Cortex of kidney (tissue), 1 donor: ENCODE data around the gene SV2B.

Experiments used
- DNase-seq: peaks from one replicate; lab custom pipeline; 2025; lab: John Stamatoyannopoulos, UW

Gene SV2B

GRCh38 chr15:91141097-91141496 lies 41.0 kb downstream of the SV2B start:
- no peak for DNase-seq

DNA sequence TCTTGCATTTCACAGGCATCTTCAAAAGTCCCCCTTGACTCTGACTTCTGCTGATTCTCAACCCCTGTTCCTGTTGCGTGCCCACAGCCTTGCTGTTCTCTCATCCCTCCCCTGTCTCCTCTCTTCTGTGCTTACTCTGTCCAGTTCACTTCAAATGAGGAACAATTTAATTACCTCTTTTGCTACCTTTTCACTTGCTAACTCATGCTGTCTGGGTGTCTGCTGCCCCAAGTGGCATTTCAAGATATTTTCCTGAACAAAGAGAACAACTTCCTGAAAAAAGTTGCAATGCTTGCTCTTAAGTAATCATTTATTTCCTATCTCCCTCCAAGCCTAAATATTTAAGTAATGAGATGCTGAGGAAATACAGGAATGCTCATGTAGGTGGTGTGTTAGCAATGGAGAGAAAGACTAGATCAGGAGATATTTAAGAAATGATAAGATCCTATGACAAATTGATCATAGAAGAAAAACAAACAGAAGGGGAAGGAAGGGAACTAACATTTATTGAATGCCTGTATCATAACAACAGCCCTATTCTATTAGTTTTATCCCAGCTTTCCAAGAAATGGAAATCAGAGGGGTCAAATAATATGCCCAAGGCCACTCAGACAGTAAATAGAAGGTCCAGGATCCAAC lies 42.2 kb downstream of the SV2B start:
- DNase-seq: no peak

- DNase-seq: no peak
Observed at GRCh38 chr15:91142946-91143345, 42.9 kb downstream of the SV2B start.

DNA sequence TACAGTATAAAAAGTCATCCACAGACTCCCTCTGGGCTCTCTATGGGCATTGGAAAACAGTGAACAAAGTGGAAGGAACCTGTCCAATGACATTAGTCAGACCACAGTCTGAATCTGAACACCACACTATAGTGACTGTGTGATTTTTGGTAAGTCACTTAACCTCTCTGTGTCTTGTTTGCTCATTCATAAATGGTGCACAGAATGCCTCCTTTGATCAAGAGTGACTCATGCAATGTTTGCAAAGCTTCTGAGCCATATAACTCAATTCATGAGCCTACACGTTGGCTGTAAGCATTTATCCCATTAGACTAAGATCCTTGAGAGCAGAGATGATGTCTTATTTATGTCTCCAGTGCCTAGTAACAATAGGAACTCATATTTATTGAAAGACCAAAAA lies 46.7 kb downstream of the SV2B start:
- no peak for DNase-seq

GRCh38 chr15:91148243-91148642 lies 48.2 kb downstream of the SV2B start:
- no peak for DNase-seq

DNA sequence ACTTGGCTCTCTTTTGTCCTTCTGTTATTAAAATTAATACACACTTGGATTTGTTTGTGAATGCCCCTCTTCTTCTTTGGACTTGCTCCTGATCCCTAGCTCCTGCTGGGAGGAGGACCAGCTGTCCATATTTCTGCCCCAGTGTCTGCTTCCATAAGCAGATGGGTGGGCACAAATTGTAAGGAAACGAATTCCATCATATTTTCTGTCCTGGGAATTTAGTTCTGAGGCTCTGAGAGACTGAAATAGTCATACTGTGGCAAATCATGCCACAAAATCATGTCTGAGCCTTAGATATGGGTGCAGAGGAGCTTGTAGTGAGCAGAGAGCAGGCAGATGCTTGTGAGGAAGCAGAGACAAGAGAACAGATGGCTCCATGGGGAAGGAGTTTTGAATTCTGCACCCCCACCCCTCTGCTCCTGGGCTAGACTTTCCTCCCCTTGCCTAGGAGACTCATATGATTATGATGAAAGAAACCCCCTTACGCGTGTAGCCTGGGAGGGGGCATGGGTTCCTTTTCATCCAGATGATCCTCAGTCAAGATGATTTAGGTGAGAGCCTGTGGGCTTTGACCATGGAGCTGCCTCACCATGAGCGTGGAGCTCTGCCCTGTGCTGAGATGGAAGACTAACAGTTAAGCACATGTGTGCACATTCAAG lies 50.6 kb downstream of the SV2B start:
- no peak for DNase-seq

- no peak for DNase-seq
Observed at GRCh38 chr15:91151781-91152563, 51.9 kb downstream of the SV2B start.

DNA sequence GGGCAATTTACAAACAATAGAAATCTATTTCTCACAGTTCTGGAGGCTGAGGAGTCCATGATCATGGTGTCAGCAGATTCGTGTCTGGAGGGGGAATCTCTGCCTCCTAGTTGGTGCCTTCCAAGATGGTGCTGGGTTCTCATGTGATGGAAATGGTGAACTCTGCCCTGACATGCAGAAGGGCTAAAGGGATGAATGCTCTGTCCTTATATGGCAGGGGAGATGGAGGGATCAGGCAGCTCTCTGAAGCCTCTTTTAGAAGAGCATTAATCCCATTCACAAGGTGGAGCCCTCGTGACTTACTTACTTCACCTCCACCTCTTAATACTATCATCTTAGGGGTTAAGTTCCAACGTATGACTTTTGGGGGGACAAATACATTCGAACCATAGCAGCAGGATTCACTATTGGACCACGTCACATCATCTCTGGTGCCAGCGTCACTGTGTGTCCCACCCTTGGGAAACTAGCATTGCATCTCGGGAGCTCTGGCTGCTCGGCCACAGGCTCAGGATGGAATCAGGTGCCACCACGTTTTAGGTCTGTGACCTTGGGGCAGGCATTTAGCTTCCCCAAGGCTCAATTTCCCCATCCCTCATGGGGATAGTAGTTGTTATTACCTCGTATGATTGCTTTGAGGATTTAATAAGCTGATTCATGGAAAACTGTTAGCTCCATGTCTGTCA lies 53.0 kb downstream of the SV2B start:
- no peak for DNase-seq

- no peak for DNase-seq
Observed at GRCh38 chr15:91153954-91154353, 53.9 kb downstream of the SV2B start.

GRCh38 chr15:91156175-91156726 lies 56.2 kb downstream of the SV2B start:
- no peak for DNase-seq

DNA sequence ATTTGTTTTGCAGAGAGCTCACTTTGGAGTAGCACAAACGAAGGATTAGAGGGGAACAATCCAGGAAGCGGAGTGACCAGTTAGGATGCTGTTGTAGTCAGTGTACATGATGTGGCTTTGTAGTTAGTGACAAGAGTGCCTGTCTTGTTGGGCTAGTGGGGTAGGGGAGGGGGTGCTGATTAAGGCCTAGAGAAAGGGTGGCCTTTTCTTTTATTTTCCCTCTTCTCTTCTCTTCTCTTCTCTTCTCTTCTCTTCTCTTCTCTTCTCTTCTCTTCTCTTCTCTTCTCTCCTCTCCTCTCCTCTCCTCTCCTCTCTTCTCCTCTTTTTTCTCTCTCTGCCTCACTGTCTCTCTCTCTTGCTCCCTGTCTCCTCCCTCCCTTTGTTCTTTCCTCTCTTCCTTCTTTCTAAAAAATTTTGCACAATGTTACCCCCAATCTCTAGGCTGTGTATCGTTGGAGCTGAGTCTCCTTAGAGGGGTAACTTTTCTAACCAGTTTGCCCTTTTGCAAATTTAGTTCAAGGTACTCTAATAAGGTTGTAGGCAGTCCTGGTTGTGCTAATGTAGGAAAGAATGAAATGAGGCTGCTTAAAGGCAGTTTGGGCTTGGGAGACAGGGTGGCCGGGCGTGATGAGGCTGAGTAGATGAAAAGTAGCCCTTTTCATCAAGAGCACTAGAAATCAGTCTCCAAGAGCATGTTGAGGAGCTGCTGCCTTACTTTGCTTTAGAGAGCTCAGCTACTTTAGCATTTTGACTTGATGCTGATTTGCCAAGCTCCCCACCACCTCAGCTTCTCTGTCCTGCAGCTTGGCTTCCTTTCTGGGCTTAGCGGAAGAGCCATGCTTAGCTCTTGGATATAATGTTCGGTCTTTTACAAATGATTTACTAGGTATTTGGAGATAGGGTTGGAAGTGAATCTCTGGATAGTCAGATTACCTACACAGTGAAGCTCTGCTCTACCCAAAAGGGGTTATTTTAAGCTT lies 58.6 kb downstream of the SV2B start:
- DNase-seq: no peak

DNA sequence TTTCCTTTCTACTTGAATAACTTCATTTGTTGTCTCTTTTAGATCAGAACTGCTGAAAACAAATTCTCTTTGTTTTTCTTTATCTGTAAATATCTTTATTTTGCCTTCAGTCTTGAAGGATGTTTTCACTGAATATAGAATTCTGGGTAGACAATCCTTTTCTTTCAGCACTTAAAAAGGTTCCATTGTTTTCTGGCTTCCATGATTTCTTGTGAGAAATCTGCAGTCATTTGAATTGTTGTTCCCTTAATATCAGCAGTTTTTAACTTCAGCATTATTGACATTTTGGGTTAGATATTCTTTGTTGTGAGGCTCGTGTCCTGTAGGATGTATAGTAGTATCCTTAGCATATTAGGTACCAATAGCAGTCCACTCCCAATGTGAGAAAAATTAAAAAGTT lies 65.8 kb downstream of the SV2B start:
- DNase-seq: no peak

DNA sequence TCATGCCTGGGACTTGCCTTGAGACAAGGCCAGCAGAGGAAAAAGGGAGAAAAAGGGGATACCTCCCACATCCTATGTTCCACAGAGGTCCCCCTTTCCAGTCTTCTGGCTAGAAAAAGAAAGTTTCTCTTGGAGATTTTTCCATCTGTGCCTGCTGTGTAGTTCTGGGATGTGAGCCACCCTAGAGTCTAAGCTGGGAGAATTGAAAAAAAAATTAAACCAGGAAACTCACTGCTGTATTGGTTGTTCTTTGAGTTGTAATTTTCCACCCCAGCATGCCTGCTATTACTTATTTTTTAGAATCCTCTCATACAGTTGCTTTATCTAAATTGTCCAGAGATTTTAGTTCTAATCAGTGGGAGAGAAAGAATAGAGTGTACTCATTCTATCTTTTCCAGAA lies 68.4 kb downstream of the SV2B start:
- no peak for DNase-seq

DNA sequence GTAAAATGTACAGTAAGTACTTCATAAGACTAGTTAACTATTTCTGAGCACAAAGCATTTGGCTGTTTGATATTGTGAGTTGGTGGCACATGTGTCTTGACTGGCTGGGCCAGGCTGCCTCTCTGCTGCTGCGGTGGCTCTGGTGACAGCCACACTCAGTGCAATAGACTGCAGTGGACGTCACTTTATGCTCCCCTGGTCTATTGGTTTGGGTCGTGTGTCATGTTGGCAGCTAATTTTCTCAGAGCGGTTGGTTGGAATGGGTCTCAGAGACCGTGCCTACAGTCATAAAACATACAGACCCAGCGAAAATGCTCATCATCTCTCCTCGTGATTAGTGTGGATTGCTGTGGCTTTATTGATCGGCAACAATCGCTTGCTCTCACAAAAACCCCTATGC lies 71.3 kb downstream of the SV2B start:
- DNase-seq: no peak

- DNase-seq: no peak
Observed at GRCh38 chr15:91182101-91182500, 82.0 kb downstream of the SV2B start.

DNA sequence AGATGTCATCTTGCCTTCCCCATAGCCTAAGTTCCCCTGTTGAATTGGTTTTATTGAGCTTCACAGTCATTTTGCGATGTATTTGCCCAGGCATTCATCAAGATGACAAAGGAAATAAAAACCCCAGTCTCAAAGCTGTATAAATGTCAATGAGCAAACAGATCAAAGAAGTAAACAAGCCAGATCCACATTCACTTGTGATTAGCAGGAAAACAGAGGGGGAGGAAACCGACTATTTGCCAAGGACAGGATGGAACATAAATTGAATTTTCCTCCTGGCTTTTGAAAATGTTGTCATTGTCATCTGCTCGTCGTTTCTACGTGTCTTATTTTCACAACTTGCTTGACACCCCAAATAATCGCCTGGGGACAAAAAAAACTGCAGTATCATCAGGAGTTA lies 83.5 kb downstream of the SV2B start:
- DNase-seq: no peak

GRCh38 chr15:91184441-91184840 lies 84.4 kb downstream of the SV2B start:
- DNase-seq: no peak

DNA sequence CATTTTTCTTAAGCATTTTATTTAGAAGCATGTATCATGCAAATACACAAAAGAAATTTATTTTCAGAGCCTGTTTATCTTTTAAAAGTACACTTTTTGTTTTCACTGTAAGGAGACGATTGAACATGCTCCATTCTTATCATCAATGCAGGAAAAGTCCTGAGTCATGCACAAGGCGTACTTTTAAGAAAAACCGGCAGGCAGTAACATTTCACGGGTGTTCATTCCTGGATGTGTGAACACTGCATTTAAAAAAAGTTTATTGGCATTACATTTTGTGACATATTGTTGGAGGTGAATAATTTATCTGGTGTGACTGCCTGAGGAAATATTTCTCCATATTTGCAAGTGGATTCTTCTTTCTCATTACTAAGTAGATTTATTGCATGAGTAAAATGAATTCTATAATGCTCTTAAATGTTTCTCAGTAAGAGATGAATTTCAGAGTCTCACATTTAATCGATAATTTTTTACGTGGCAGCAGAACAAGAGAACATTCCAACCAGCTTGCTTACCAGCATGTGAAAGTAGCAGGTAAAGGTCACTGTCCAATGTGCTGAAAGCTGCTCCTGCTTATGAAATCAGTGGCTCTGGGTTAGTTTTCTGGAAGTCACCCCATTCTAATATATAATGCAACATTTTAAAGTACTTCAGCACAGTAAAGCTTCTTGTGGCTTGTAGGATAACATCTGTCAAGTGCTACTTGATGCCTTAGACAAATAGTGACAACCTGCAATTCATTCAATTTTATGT lies 87.0 kb downstream of the SV2B start:
- DNase-seq: no peak

DNA sequence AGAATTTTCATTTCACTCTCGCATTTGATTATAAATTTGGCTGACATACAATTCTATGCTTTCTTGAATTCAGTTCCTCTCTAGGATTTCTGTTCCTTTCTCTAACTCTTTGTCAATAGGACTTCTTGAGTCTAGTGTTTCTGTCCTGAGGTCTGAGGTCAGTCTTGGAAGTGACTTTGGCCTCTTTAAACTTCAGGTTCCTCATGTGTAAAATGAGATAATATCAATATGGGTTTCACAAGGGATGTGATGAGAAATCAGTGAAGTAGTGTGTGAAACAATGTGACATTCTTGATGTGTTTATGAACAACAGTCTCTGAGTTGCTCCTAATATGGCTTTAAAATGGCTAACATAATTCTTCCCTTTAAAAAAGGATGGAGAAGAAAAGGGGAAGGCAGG lies 92.2 kb downstream of the SV2B start:
- DNase-seq: no peak

DNA sequence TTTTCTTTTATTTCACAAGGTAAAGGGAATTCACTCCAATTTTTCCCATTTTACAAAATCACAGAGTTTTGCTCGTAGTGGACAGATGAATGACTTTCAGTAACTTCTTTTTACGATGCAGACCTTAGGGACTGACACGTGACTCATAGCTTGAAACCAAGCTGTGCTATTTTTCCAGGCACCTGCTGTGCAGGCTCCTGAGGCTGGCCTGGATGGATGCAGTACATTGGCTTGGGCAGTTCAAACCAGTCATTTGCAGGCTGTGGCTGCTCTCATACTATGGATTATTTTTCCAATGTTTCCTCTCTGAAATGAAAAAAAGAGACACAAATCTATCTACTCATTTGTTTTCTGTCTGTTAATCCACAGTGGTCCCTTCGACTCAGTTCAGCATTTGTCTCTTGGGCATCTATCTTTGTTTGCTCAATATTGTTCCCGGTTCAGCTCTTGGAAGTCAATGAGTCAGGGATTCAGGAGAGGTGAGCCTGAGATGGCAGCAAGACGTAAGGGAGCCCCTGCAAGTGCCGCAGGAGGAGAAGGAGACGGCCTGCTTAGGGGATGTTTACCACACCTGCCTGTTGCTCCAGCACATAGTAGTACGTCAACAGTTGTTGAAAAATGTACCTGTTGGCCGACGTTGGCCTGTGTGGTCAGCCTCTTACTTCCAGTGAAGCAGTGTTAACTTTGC lies 92.8 kb downstream of the SV2B start:
- DNase-seq: no peak
